Iris pigment epithelial cell (primary cell): ENCODE data around the gene BTN2A1.
"Not testable (repeated sequence)": the region's sequence is repeated elsewhere in the genome, so short reads cannot be mapped to it uniquely, and the experiment has no call there.

Source experiments
- DNase-seq: peaks from one replicate; pipeline ENCODE4 v3.0.0-alpha.2; 2011; ENCODE audit warnings: low read depth

The BTN2A1 gene

DNA sequence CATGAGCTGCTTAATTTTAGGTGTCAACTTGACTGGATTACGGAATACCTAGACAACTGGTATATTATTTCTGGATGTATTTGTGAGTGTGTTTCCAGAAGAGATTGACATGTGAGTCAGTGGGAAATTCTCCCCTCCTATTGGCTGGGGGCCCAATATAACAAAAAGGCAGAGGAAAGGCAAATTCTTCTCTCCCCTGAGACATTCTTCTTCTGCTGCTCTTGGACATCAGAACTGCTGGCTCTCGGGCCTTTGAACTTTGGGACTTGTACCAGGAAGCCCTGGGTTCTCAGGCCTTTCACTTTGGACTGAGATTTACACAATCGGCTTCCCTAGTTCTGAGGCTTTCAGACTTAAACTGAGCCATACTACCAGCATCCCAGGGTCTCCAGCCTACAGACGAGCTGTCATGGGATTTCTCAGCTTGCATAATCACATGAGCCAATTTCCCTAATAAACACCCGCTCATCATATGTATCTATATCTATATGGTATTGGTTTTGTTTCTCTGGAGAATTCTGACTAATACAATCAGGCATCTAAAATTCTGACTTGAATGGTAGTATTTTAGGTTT is 25.0 kb upstream of the BTN2A1 start:
- DNase-seq: peak; percentile 71

DNA sequence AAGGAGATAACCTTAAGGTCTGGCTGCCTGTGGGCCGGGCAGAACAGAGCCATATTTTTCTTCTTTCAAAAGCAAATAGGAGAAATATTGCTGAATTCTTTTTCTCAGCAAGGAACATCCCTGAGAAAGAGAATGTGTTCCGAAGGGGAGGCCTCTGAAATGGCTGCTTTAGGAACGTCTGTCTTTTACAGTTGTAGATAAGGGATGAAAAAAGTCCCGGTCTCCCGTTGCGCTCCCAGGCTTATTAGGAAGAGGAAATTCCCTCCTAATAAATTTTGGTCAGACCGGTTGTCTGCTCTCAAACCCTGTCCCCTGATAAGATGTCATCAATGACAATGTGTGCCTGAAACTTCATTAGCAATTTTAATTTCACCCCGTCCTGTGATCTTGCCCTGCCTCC is 24.1 kb upstream of the BTN2A1 start:
- DNase-seq: not testable (repeated sequence)

DNA sequence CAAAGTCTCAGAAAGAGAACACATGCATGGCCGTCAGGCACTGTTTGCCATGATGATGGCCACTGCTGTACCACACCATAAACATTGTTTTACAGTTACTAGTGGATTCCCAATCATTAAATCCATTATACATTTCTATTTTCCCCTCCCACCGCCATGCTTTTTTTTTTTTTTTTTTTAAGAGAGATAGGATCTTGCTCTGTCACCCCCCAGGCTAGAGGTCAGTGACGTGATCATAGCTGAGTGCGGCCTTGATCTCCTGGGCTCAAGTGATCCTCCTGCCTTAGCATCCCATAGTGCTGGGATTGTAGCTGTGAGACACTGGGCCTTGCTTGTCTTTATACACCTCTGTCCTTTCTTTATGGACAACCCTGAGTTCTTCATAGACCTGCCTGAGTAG is 21.7 kb upstream of the BTN2A1 start:
- no peak for DNase-seq

DNA sequence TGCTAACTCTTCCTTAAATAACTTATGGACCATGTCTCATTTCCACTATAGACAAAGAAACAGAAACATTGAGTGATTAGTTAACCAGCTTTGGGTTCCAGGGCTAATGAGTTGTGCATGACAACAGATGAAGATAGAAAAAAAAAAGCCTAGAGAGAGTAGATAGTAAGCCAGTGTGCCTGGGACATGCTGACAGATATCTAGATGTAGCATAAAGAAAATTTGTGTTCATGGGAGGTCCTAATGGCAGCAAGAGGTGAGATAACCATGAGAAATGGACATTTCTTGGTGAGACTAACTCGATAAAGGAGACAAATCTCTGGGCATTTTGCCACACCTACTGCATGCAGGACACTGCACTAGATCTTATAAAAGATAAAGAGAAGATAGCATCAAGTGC is 20.2 kb upstream of the BTN2A1 start:
- no peak for DNase-seq

DNA sequence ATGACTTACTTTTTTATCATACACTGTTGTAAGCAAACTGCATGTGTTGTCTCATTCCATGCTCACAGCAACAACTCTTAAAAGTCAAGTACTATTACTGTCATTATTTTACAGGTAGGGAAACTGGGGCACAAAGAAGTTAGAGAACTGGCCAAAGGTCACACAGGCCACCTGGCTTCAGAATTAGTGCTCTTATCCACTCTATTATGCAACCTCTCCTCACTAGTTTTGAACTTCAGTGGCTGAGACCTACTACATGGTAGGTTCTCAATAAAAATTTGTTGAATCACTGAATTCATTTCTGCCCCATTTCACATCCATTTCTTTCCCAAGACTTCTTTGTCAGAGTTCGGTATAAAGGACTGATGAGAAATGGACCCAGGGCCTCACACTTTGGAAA is 19.8 kb upstream of the BTN2A1 start:
- DNase-seq: no peak

DNA sequence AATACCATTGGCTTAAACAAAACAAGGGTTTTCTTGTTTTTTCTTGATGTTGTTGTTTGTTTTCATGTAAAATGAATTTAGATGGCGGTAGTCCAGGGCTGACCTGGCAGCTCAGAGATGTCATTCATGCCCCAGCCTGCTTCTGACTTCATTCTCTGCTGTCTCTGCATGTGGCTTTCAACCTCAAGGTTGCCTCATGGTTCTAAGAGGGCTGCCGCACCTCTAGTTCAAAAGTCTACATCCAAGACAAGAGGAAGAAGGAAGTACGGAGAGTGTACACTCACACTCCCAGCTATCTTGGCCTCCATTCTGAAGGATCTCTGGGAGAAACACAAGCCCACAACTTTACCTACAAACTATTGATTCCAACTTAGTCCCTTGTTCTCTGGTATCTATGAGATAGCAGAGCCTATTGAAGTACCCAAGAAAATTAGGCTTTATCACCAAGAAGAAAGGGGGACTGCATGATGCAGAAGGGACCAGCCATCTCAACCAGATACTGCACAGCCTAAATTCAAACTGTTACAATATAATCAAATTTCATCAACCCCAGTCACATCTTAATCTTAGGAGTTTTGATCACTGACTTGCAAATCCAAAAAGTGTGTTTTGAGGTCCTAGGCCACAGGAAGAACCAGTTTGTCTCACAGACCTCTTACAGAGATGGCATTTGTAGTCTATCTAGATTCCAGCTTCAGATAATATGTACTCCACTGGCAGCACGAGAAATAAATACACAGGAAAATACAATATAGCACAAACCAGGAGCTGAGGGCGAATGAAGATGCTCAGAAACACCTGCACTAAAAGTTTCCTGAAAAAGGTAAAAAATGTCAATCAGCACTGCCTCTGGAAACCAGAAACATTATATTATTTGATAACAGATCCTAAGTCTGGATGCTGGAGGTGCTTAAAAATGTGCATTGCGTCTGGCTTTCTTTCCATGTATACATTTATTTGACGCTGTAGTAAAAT is 18.3 kb upstream of the BTN2A1 start:
- DNase-seq: no peak

DNA sequence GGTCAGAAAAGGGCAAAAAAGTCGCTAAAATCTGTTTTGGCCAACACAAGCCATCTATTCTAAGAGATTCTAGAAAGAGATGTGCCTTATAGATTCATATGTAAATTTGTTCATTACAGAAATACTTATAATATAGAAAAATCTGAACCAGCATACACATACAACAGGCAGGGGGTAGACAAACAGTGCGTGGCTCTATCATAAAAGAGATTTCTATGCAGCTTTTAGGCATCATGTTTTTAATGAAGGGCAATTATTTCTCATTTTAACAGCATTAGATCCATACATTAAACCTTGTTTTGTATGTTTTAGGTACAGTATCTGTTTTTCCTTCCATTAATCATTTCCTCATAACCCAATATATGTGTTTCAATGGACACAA is 16.8 kb upstream of the BTN2A1 start:
- DNase-seq: no peak

DNA sequence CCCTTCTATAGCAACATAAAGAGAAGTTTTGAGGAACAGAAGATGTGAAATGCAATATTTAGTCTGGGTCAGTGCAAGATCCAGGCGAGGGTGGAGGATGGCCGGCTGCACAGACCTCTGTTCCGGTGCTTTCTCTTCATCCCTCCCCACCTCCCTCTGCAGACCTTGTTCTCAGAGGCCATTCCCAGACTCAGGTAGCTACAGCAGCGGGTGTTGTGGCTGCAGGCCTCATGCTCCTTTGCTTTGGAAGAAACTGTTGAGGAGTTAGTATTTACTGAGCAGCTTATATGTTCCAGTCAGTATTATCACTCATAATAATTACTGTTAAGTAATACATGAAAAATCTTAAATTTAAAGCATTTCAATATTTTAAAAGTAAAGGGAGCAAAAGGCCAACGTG is 15.8 kb upstream of the BTN2A1 start:
- DNase-seq: no peak

DNA sequence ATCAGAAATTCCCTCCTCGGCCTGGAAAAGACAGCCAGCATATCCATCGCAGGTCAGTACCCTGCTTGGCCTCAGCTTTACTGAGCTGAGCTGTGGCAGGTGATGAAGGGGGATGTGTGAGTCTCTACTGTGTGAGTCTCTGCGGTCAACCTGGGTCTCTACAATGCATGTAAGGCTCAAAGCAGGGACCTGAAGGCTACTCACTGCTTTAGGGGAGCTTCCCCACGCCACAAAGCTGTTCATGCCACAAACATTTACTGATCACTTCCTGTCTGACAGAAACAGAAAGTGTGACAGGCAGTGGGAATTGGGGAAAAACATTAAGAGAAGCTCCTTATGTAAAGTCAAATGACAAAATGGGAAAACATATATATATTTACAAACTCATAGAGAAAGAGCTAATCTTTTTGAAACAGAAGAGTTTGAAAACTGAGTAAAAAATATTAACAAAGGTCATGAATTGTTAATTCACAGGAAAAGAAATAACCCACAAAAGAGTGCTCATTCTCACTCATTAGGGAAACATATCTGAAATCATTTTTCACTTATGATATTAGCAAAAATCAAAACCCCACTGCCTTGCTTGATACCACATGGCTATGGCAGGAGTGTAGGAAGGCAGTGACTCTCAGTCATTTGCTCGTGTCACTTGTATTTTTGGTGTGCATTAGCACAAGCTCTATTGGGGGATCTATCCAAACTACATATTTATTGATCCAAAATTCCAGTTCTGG is 11.7 kb upstream of the BTN2A1 start:
- DNase-seq: no peak

DNA sequence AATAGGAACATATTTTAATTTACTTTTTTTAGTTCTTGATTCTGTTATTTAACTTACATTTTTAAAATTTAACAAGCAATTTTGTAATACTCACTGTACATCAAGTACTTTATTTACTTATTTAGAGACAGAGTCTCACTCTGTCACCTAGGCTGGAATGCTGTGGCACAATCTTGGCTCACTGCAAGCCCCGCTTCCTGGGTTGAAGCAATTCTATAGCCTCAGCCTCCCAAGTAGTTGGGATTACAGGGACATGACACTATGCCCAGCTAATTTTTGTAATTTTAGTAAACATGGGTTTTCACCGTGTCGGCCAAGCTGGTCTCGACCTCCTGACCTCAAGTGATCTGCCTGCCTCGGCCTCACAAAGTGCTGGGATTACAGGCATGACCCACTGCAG is 10.5 kb upstream of the BTN2A1 start:
- DNase-seq: no peak

DNA sequence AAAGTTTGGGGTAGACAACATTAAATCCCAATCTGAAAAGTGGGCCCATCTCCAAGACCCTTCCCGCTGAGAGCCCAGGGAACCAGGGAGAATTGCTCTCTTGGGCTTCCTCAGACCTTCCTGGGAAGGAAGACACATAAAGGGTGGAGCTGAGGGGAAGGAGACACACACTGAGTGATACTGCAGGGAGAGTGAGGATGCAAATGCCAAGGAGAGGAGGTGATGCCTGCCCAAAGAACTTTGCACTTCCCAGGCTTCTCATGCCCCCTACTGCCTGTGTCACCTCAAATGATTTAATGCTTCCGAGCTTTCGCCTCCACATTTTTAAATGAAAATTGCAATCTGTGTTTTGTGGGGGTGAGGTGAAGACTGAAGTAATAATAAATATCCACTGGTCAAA is 7.5 kb upstream of the BTN2A1 start:
- no peak for DNase-seq

DNA sequence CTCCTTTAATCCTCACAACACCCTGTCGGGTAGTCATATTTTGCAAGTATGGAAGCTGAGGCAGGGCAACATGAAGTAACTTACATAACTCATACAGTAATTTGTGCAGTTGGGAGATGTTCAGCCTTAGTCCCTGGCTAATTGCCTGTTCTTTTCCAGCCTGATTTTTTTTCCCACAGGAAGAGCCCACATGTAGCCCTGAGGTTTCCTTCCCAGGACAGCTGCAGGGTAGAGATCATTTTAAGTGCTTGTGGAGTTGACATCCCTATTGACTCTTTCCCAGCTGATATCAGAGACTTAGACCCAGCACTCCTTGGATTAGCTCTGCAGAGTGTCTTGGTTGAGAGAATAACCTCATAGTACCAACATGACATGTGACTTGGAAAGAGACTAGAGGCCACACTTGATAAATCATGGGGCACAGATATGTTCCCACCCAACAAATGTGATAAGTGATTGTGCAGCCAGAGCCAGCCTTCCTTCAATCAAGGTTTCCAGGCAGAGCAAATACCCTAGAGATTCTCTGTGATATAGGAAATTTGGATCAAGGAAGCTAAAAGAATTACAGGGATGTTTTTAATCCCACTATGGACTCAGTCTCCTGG is 5.0 kb upstream of the BTN2A1 start:
- DNase-seq: no peak

DNA sequence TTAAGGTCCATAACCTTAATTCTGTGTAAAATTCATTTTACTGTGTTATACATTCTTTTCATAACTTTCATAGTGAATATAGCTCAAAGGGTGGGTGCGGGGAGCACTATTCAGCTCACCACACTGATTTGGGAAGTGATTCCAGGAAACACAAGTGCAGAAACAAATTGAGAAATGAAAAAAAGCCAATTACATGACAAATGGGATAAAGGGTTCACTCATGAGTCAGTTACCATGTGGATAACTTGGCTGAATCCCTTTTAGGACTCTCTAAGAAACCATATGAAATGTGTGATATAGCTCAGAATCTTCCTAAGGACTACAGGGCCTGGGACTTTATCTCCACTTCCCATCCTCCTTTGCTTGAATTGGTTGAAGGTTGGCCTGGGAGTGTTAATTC is 3.1 kb upstream of the BTN2A1 start:
- DNase-seq: no peak

DNA sequence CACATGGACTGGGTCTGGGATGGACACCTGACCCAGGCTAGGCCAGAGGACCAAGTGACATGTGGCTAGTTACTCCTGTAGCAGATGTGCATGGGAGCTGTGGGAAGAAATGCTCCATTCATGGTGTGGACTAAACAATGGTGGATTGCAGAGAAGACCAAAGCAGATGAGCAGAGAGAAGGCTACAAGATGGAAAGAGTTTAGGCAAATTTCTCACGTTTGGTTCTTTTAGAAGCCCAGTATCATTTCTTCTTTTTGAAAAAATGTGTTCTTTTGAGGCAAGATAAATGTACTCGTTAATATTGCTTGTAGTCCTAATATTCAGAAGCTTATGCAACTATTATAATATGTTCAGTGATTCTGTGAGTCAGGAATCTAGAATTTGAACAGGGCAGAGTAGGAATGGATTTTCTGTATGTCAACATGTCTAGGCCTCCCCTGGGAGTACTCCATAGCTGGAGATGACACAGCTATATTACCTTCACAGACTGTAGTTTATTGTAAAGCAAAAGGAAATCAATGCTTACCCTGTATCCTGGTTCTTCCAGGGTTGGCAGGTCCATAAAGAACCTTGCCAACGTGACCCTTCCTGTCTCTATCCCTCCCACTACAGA is 2.3 kb upstream of the BTN2A1 start:
- peak; percentile 34 for DNase-seq

DNA sequence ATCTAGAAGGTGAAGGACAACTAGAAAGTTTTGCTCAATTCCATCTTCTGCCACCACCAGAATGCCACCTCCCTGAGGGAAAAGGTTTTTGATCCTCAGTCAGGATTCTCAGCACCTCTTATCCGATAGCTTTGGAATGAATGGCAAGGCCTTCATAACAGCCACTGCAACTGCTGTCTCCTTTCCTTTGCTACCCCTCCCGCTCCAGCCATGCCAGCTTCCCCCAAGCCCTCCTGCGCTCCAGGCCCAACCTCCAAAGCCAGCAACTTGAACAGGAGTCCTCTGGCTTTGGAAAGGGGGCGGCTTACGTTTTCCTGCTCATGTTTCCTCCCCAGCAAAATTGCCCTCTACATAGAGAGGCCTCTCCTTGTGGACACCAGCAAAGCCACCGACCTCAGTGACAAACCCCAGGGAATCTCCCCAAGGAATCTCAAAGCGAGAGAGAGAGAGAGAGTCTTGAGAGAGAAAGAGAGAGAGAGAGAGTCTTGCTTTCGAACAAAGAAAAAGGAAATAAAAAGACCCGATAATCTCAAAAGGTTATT is 420 bp upstream of the BTN2A1 start:
- DNase-seq: no peak

DNA sequence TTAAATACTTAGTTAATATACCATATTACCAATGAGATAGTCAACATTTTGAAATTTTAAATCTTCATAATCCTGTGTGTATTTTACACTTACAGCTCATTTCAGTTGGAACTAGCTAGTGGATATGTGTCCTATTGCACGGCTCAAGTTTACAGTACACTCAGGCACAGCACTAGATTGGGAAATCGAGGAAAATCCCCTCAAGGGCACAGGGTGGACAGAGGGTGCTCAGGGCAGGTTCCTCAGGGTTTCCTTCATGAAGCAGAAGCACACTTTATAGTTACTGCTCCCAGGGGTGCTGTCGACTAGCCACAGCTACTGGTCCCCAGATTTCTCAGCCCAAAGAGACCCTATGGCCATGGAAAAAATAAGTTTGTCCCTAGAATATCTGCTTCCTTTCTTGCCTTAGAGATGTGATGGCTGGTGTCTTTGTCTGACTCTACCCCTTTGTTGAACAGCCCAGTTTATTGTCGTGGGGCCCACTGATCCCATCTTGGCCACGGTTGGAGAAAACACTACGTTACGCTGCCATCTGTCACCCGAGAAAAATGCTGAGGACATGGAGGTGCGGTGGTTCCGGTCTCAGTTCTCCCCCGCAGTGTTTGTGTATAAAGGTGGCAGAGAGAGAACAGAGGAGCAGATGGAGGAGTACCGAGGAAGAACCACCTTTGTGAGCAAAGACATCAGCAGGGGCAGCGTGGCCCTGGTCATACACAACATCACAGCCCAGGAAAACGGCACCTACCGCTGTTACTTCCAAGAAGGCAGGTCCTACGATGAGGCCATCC is 1.5 kb downstream of the BTN2A1 start:
- peak; percentile 48 for DNase-seq

DNA sequence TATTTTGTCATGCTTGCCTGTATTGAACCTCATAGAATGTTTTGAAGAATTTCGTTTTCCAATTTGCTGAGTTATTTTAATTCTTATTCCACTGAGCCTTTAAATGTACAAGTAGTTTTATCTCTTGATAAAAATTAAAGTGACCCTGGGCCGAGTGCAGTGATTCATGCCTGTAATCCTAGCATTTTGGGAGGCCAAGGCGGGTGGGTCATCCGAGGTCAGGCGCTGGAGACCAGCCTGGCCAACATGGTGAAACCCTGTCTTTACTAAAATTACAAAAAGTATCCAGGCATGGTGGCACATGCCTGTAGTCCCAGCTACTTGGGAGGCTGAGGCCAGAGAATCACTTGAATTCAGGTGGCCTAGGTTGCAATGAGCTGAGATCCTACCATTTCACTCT is 3.6 kb downstream of the BTN2A1 start:
- not testable (repeated sequence) for DNase-seq

DNA sequence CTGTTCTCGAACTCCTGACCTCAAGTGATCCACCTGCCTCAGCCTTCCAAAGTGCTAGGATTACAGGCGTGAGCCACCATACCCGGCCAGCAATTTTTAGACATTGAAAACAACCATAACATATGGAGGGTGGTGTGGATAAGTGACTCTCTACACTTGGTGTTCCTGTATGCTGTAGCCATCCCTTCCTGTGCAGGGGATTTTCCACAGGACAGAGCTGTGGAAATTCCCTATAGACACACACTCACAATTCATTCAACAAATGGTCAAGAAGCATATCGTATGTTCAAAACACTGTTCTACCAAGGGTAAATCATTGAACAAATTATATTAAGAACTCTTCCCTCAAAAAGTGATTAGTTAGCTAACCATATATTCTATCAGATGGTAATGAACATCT is 6.3 kb downstream of the BTN2A1 start:
- no peak for DNase-seq

DNA sequence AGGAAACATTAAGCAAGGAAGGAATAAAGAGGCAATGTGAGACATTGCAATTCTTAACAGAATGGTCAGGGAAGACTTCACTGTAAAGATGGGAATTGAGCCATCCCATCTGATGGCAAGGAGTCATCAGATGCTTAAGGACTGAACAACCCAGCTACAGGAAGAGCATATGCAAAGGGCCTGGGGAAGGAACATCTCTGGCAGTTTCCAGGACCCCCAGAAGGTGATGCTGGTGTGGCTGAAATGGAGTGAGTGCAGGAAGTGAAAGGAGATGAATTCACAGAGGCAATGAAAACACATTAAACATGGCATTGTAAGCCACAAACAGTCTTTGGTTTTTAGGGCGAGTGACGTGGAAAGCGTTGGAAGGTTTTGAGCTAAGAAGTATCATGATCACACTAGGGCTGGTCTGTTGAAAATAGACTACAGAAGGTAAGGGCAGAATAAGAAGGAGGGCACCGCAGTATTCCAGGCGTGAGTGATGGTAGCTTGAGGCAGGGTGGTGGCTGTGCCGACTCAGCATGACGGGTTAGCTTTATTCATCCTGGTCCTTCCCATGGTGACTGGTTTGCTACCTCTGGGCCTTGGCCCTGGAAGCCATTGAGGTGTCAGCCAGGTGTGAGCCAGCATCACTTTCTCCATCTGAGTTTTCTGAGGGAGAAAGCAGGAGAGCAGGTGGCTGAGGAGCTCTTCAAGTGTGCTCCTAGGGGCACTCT is 6.8 kb downstream of the BTN2A1 start:
- no peak for DNase-seq

DNA sequence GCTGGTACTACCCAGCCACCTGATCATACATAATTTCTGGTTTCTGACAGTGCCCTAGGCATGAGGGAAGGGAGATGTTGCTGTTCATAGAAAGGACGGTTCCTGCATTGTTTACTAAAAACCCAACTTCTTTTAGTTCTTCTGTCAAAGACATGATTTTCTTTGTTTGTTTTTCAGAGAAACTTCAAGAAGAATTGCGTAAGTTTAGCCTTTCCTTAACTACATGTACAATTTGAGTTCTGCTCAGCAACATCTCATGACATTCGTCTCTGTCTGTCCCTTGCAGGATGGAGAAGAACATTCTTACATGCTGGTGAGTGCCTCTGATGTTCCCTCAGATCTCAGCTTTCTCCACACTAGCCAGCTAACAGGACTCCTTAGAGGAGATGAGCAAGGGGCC is 8.0 kb downstream of the BTN2A1 start:
- DNase-seq: no peak
